Endodermal cell (in vitro differentiated cells): ENCODE results near the gene OR4K13. TPM values are rescaled to one million over a fixed set of nuclear protein-coding genes. Genes with fewer than 3 reads are reported as not detected.

Experiments used
- DNase-seq: peaks from one replicate; pipeline ENCODE4 v3.0.0-alpha.2; 2017
- H3K27ac ChIP-seq: 2 replicates; pipeline ENCODE4 v1.5.1; 2013; ENCODE audit warnings: mild to moderate bottlenecking, low read depth, low read length, moderate library complexity
- H3K27me3 ChIP-seq: 2 replicates; pipeline ENCODE4 v1.6.1; 2013; ENCODE audit warnings: mild to moderate bottlenecking, low read length, moderate library complexity; ENCODE audit not compliant: insufficient read depth, control insufficient read depth, poor library complexity, severe bottlenecking
- H3K36me3 ChIP-seq: 2 replicates; pipeline ENCODE4 v1.7.0; 2013; ENCODE audit warnings: mild to moderate bottlenecking, low read length, moderate library complexity; ENCODE audit not compliant: control insufficient read depth, insufficient read depth
- H3K4me1 ChIP-seq: one replicate; pipeline ENCODE4 v1.7.0; 2013; ENCODE audit warnings: low read length; ENCODE audit not compliant: control insufficient read depth, insufficient read depth
- H3K4me3 ChIP-seq: 2 replicates; pipeline ENCODE4 v1.5.1; 2013; ENCODE audit warnings: mild to moderate bottlenecking, low read length, moderate library complexity
- H3K9ac ChIP-seq: 2 replicates; pipeline ENCODE4 v1.6.1; 2013; ENCODE audit warnings: mild to moderate bottlenecking, low read length, moderate library complexity; ENCODE audit not compliant: poor library complexity, severe bottlenecking; ENCODE audit errors: extremely low read depth
- H3K9me3 ChIP-seq: 2 replicates; pipeline ENCODE4 v1.6.1; 2013; ENCODE audit warnings: mild to moderate bottlenecking, low read length, moderate library complexity; ENCODE audit not compliant: control insufficient read depth
- H3K27ac Mint-ChIP-seq: 2 replicates; pipeline ENCODE4 v1.8.0; 2020; ENCODE audit warnings: mixed read lengths
- H3K27me3 Mint-ChIP-seq: 2 replicates; pipeline ENCODE4 v1.8.0; 2021; ENCODE audit warnings: mild to moderate bottlenecking, mixed read lengths; ENCODE audit not compliant: insufficient read depth
- H3K36me3 Mint-ChIP-seq: 2 replicates; pipeline ENCODE4 v1.8.0; 2020; ENCODE audit warnings: low read depth, mixed read lengths
- H3K4me1 Mint-ChIP-seq: 2 replicates; pipeline ENCODE4 v1.8.0; 2020; ENCODE audit warnings: mixed read lengths
- H3K4me3 Mint-ChIP-seq: 2 replicates; pipeline ENCODE4 v1.8.0; 2020; ENCODE audit warnings: mild to moderate bottlenecking, moderate library complexity, mixed read lengths
- H3K9me3 Mint-ChIP-seq: 2 replicates; pipeline ENCODE4 v1.8.0; 2020; ENCODE audit warnings: mild to moderate bottlenecking, mixed read lengths
- CTCF ChIP-seq: fragments of 200-600 bp; sonication (generic); conservative IDR thresholded peaks from 2 replicates; pipeline ENCODE4 v1.5.0; 2021; ENCODE audit warnings: antibody characterized with exemption, mild to moderate bottlenecking
- WGBS, 2 experiments: methylation state at CpG; one replicate each; pipeline versions ENCODE4 v1.1.5 to v1.1.7; 2013; ENCODE audit warnings: missing lambda C conversion rate in 2 of 2, mixed read lengths in 1 of 2; ENCODE audit not compliant: insufficient coverage in 1 of 2, insufficient read length in 1 of 2; 5-methylcytosine and 5-hydroxymethylcytosine counted together
- total RNA-seq, 2 donors: library from RNA; stranded (reverse); fragmentation: NEBNext Ultra II Directional in 1 of 2; extraction: Animal tissue kit (Norgen Biotek cat#: 25700) in 1 of 2; gene quantifications; 2 replicates in 1 of 2; 3 replicates in 1 of 2; pipeline ENCODE4 v1.2.1, GENCODE V29; 2021

Gene OR4K13
- total RNA-seq, 2 donors from 2014 or later = not detected

- H3K27me3 ChIP-seq = no peaks in the 10 kb centered on the region
- peaks cover 67% of the 10 kb centered on the region for H3K9me3 ChIP-seq
- DNase-seq = no peak
- Mint-ChIP-seq H3K4me3 (no peak within 1 kb of the TSS), H3K9me3 (peaks cover 58% of the 10 kb centered on the region), H3K4me1 (no peaks in the 10 kb centered on the region), H3K36me3 (no peaks in the 10 kb centered on the region), H3K27ac (no peak within 1 kb of the TSS), H3K27me3 (no peaks in the 10 kb centered on the region)
- H3K4me3 ChIP-seq = no peak within 1 kb of the TSS
- no peaks in the 10 kb centered on the region for H3K36me3 ChIP-seq
- H3K4me1 ChIP-seq = no peaks in the 10 kb centered on the region
- no peak within 1 kb of the TSS for H3K27ac ChIP-seq
- no peak within 1 kb of the TSS for H3K9ac ChIP-seq
- TF ChIP-seq CTCF = no peak
These were observed 34.0 kb downstream of the OR4K13 start, which contains the start of gene OR4Q2 for GRCh38 chr14:20001863-20002262. TSS of gene OR4Q2 (plus strand) at chr14:20002163.

GRCh38 chr14:19993438-19993837 is 42.4 kb downstream of the OR4K13 start:
- Histone ChIP-seq H3K4me1 (no peaks in the 10 kb centered on the region), H3K4me3 (no peak overlapping the region), H3K9ac (no peak overlapping the region), H3K36me3 (no peaks in the 10 kb centered on the region), H3K9me3 (peaks cover 82% of the 10 kb centered on the region), H3K27ac (no peak overlapping the region), H3K27me3 (no peaks in the 10 kb centered on the region)
- Mint-ChIP-seq H3K4me3 (no peak overlapping the region), H3K9me3 (peaks cover 86% of the 10 kb centered on the region), H3K27me3 (no peaks in the 10 kb centered on the region), H3K4me1 (no peaks in the 10 kb centered on the region), H3K36me3 (no peaks in the 10 kb centered on the region), H3K27ac (no peak overlapping the region)
- no peak for DNase-seq
- TF ChIP-seq CTCF = no peak
- WGBS, 2 experiments = 53 to 54% methylated on average over 2 of the region's 2 CpGs

Other genes with a start within 250 kb of the OR4K13 start
- not detected for gene OR4N2, start 232.3 kb downstream of the OR4K13 start, total RNA-seq
- gene OR4K2, start 160.9 kb downstream of the OR4K13 start, total RNA-seq = not detected
- not detected for gene OR4K5, start 115.4 kb downstream of the OR4K13 start, total RNA-seq
- not detected for gene OR4K1, start 105.1 kb downstream of the OR4K13 start, total RNA-seq
- not detected for gene OR4K15, start 60.4 kb downstream of the OR4K13 start, total RNA-seq
- not detected for gene OR4Q2, start 33.9 kb downstream of the OR4K13 start, total RNA-seq
- not detected for gene OR4K14, start 16.7 kb downstream of the OR4K13 start, total RNA-seq
- gene OR4L1, start 24.0 kb upstream of the OR4K13 start, total RNA-seq = not detected
- gene OR4K17, start 74.7 kb upstream of the OR4K13 start, total RNA-seq = not detected
- gene OR4N5, start 102.8 kb upstream of the OR4K13 start, total RNA-seq = not detected
- gene OR11G2, start 154.9 kb upstream of the OR4K13 start, total RNA-seq = not detected
- not detected for gene OR11H6, start 187.7 kb upstream of the OR4K13 start, total RNA-seq
- not detected for gene OR11H7, start 192.9 kb upstream of the OR4K13 start, total RNA-seq
- not detected for gene OR11H4, start 203.2 kb upstream of the OR4K13 start, total RNA-seq